ENCODE data around the gene AOX1.
A peak's percentile ranks its signal among the peaks of the same experiment; 100 is the strongest.
"Not testable (repeated sequence)": the region's sequence is repeated elsewhere in the genome, so short reads cannot be mapped to it uniquely, and the experiment has no call there.

The AOX1 gene

GRCh38 chr2:200674837-200675236, 89.0 kb downstream of the AOX1 start:
- DNase-seq (ENCODE audit: extremely low read depth, low read depth), result no peak
- TF ChIP-seq CTCF (IDR thresholded peaks at IDR 0.05; ENCODE audit: low read depth, low read length), result no peak

GRCh38 chr2:200677171-200677570, 91.4 kb downstream of the AOX1 start:
- TF ChIP-seq CTCF (IDR thresholded peaks at IDR 0.05; ENCODE audit: low read depth, low read length), result no peak
- no peak for DNase-seq (ENCODE audit: extremely low read depth, low read depth)

GRCh38 chr2:200677721-200678532, 92.1 kb downstream of the AOX1 start:
- TF ChIP-seq CTCF (IDR thresholded peaks at IDR 0.05; ENCODE audit: low read depth, low read length), result peak; percentile 13; the same call in 1 of the 2 replicates
- peak; percentile 67 for DNase-seq (ENCODE audit: extremely low read depth, low read depth)

GRCh38 chr2:200679127-200679526, 93.3 kb downstream of the AOX1 start:
- TF ChIP-seq CTCF (IDR thresholded peaks at IDR 0.05; ENCODE audit: low read depth, low read length), result no peak
- DNase-seq (ENCODE audit: extremely low read depth, low read depth), result no peak

GRCh38 chr2:200679535-200679934, 93.7 kb downstream of the AOX1 start:
- no peak for TF ChIP-seq CTCF (IDR thresholded peaks at IDR 0.05; ENCODE audit: low read depth, low read length)
- DNase-seq (ENCODE audit: extremely low read depth, low read depth), result no peak

GRCh38 chr2:200681697-200682096, 95.9 kb downstream of the AOX1 start:
- no peak for TF ChIP-seq CTCF (IDR thresholded peaks at IDR 0.05; ENCODE audit: low read depth, low read length)
- no peak for DNase-seq (ENCODE audit: extremely low read depth, low read depth)

GRCh38 chr2:200682407-200682806, 96.6 kb downstream of the AOX1 start:
- DNase-seq (ENCODE audit: extremely low read depth, low read depth), result not testable (repeated sequence)
